GM21447 (cell line): Measurements from ENCODE around the gene CD5L.

Source experiments
- ATAC-seq: cut with Tn5 transposase; IDR thresholded peaks from one replicate; pipeline ENCODE4 v1.9.1; 2021; ENCODE audit not compliant: unreplicated experiment

Gene CD5L

DNA sequence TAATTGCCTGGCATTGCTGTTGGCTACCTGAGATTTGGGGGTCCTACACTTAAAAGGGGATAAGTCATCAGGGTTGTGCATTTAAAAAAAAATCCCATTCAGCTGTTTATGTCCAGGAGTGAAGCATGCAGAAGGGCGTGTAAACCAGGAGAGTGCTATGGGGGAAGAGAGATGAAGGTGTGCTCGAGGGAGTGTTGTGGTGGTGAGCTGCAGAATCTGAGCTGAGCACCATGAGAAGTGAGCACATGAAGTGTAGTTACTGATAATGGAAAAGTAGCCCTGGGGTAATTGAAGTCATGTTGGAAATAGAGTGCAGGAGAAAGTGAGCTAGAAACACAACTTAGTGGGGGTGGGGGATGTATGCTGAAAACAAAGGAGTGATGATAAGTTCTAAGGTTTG, 22.4 kb downstream of the CD5L start:
- no peak for ATAC-seq

DNA sequence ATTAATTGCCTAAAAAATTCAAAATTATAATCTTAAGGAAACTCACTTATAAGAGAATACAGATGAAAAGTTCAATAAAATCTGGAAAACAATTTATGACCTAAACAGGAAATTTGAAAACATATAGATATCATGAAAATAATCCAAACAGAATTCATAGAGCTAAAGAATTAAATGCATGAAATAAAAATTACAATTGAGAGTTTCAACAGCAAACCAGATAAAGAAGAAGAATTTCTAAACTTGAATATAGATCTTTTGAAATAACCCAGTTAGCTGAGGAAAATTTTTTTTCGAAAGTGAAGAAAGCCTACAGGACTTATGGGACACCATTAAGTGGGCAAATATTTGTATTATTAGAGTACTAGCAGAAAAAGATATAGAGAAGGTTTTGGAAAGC, 28.3 kb downstream of the CD5L start:
- no peak for ATAC-seq

DNA sequence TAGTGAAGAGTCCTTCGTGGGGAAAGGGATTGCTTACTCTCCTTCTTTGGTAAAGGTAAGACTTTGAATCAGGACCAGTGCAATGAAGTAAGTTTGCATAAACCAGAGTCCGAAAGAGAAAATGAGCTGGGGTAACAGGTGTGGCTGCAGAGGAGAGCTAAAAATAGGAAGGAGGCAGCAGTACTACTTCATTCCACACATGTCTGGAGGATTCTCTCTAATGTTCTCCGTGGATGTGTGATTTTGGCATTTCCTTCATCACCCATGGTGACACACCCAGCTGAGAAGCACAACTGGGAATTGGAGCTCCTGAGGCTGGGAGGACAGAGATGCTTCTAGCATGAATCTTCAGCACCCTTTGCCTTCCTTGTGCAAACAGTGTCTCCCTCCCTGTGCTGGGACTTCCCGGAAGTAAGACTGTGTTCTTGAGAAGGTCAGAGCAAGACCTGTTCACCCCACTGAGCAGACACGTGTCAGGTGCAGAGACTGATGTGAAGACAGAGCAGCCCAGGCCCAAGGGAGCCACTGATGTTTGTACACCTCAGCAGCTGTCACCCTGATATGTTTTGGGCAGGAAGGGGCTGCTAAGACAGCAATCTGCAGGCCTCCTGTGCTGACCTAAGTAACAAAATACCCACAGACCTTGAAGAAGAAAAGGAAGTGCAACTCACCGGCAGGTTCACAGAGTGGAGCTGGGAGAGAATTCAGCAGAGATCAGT, 35.0 kb downstream of the CD5L start:
- peak; percentile 97 for ATAC-seq

DNA sequence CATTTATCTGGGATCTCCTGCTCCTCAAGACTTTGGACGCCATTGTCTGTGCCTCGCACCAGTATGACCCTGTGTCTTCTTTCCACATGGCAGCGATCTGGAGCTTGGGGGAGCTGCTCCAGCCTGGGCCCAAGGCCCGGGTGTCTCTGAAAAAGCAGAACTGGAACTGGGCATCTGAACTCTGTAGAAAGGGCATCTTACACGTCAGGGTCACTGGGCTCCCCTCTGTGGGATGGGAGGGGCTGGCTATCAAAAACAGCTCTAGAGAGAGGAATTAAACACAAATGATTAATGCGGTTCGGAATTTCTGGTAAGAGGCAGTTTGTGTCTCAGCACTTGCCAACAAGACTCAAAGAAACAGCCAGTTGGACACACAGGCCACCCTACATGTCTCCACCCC, 37.8 kb downstream of the CD5L start:
- no peak for ATAC-seq

DNA sequence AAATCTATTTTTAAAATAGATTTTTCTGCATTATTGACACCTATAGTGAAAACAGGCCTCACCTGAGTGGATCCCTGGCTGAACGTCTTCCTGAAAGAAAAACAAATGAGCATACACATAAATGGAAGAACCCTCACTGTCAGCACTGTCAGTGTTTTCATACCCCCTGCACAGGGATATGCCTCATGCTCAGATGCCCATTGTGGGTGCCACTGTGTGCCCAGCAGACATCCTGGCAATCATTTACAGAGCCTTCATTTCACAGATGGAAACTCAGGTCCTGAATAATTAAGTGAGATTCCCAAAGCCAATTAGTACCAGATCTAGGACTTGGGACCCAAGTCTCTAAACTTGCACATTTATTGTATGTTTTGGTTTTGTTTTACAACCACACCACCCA, 41.6 kb downstream of the CD5L start:
- ATAC-seq: no peak

DNA sequence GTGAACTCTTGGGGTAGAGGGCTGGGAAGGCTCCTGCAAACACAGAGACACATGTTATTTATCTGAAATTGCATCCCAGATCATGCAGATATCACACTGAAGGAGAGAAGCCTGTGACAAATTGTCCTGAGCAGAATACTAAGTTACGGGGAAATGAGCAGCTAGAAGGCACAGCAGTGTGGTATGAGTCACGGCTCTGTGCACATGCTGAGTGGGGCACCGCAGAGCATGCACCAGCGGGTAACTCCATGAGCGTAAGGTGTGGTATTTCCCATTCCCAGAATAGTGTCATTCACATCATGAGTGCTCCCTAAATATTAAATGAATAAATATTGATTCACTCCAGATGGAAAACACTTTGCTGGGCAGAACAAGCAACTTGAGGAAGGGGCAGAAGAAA, 43.4 kb downstream of the CD5L start:
- no peak for ATAC-seq

DNA sequence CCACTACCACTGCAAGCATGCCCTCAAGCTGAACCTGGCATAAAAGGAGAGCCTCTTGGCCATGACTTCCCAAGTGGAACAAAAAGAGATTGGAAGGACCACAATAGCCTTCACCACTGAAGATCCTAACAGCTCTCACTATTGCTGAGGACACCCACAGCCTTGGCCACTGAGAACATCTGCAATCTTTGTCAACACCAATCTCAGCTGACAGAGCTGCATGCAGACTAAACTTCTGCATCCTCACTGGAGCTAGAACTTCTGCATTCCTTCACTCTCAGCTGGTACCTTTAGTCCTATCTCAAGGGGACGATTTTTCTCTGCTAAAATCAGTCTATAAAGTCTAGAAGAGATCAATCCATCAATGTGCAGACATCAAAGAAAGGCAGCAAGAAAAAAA, 56.4 kb downstream of the CD5L start:
- ATAC-seq: no peak

DNA sequence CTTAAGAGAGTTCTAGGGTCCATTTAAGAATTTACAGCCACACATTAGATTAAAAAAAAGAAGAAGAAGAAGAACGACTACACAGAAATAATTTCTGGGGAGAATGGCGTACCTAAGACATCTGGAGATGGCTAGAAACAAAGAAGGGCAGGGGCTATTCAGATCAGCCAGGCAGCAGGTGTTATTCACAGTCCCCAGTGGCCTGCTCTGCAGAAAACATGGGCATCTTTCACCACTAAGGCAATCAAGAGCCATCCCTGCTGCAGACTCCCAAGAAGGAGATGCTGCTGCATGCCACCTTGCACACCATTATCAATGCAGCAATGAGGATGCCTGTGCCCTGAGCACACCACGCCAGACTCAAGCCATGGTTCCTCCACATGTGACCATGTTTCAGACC, 56.8 kb downstream of the CD5L start:
- no peak for ATAC-seq

DNA sequence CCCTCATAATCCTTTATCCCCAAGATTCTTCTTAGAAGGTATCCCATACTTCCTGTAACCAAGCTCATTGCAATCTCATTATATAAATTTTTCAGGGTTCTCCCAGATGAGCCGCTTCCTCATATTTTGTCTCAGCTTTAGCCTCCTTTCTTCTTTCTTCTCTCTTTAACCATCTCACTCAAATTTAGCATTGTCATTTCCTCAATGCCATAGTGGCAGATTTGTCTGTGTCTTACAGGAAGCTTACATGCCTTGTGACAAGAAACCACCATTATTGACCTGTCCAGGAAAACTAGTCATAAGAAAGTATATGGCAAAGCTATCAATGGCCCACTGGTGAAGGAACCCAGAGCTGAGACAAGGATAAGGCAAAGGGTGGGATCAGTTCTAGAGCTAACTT, 58.7 kb downstream of the CD5L start:
- ATAC-seq: no peak

DNA sequence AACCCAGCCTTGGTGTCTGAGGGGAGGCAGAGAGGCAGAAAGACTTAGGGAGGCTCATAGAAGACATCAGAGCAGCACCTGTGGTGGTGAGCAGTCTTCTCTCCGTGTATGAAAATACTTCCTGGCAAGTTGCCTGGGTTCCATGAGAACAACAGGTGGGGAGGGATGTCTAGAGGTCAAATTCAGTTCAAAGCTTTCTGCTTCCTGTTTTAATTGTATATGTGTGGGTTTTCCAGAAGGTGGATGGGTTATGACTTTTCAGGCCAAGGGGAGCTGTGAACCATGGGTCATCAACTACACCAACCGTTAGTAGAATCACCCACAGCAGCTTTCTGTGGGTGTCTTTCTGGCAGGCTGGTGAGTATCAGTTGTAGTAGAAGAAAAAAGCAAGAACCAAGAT, 60.6 kb downstream of the CD5L start:
- peak; percentile 53 for ATAC-seq
